ENCODE measurements around the gene ADORA1. TPM values are rescaled to one million over a fixed set of nuclear protein-coding genes. Genes with fewer than 3 reads are reported as not detected.

ADORA1 gene
- polyA plus RNA-seq, 1 donor (not counting 4 experiments of a cell fraction or from before 2014, with no cell fraction given), result 0.09 TPM

- Histone ChIP-seq H3K4me1 (ENCODE audit: control insufficient read depth, extremely low read depth, insufficient read depth, low read length) (no peaks in the 10 kb centered on the region), H3K27me3 (ENCODE audit: control insufficient read depth, extremely low read depth, insufficient read depth, low read length) (peaks cover 22% of the 10 kb centered on the region), H3K36me3 (ENCODE audit: control insufficient read depth in 2 of 2, extremely low read depth in 1 of 2, insufficient read depth in 2 of 2, low read length in 2 of 2) (no peaks in the 10 kb centered on the region), H4K20me1 (ENCODE audit: control insufficient read depth, extremely low read depth, insufficient read depth, low read length) (no peaks in the 10 kb centered on the region), H3K9me3 (ENCODE audit: control insufficient read depth, low read depth, low read length) (no peaks in the 10 kb centered on the region), H3K79me2 (ENCODE audit: control insufficient read depth, insufficient read depth, low read length) (no peaks in the 10 kb centered on the region), H3K4me3 (ENCODE audit: control insufficient read depth in 2 of 3, extremely low read depth in 1 of 3, insufficient read depth in 2 of 3, low read depth in 1 of 3, low read length in 3 of 3) (no peak overlapping the region), H2AFZ (ENCODE audit: control insufficient read depth, low read length) (no peak overlapping the region), H3K9ac (ENCODE audit: control insufficient read depth, extremely low read depth, insufficient read depth, low read length) (no peak overlapping the region), H3K4me2 (ENCODE audit: control insufficient read depth, extremely low read depth, insufficient read depth, low read depth, low read length) (no peak overlapping the region), H3K9me1 (ENCODE audit: control insufficient read depth, extremely low read depth, insufficient read depth, low read length) (no peaks in the 10 kb centered on the region), H3K27ac (ENCODE audit: control insufficient read depth, insufficient read depth, low read length) (no peak overlapping the region)
- TF ChIP-seq, protein P1, sequence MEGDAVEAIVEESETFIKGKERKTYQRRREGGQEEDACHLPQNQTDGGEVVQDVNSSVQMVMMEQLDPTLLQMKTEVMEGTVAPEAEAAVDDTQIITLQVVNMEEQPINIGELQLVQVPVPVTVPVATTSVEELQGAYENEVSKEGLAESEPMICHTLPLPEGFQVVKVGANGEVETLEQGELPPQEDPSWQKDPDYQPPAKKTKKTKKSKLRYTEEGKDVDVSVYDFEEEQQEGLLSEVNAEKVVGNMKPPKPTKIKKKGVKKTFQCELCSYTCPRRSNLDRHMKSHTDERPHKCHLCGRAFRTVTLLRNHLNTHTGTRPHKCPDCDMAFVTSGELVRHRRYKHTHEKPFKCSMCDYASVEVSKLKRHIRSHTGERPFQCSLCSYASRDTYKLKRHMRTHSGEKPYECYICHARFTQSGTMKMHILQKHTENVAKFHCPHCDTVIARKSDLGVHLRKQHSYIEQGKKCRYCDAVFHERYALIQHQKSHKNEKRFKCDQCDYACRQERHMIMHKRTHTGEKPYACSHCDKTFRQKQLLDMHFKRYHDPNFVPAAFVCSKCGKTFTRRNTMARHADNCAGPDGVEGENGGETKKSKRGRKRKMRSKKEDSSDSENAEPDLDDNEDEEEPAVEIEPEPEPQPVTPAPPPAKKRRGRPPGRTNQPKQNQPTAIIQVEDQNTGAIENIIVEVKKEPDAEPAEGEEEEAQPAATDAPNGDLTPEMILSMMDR (optimal IDR thresholded peaks at IDR 0.05 in 1 of 3, IDR thresholded peaks at IDR 0.05 in 1 of 3, conservative IDR thresholded peaks at IDR 0.05 in 1 of 3; ENCODE audit: extremely low read depth in 1 of 3, insufficient read depth in 2 of 3, low read length in 3 of 3), result no peak
- no peak for TF ChIP-seq EZH2 (IDR thresholded peaks at IDR 0.05; ENCODE audit: low read length)
- dilution Hi-C loops (cut with MboI; ENCODE audit: extremely low pct_ligation_motif_present, low sequenced_read_pairs), result no loop called here
- FAIRE-seq (no peak), DNase-seq (ENCODE audit: low read depth, low spot score) (no peak)
These were observed 38.3 kb downstream of the ADORA1 start for GRCh38 chr1:203165800-203166161.

GRCh38 chr1:203166192-203166940 is 38.8 kb downstream of the ADORA1 start:
- Histone ChIP-seq H3K4me1 (ENCODE audit: control insufficient read depth, extremely low read depth, insufficient read depth, low read length) (no peaks in the 10 kb centered on the region), H3K4me3 (ENCODE audit: control insufficient read depth in 2 of 3, extremely low read depth in 1 of 3, insufficient read depth in 2 of 3, low read depth in 1 of 3, low read length in 3 of 3) (no peak overlapping the region), H3K27me3 (ENCODE audit: control insufficient read depth, extremely low read depth, insufficient read depth, low read length) (peaks cover 22% of the 10 kb centered on the region), H3K36me3 (ENCODE audit: control insufficient read depth in 2 of 2, extremely low read depth in 1 of 2, insufficient read depth in 2 of 2, low read length in 2 of 2) (no peaks in the 10 kb centered on the region), H3K9me3 (ENCODE audit: control insufficient read depth, low read depth, low read length) (no peaks in the 10 kb centered on the region), H3K79me2 (ENCODE audit: control insufficient read depth, insufficient read depth, low read length) (no peaks in the 10 kb centered on the region), H3K9me1 (ENCODE audit: control insufficient read depth, extremely low read depth, insufficient read depth, low read length) (no peaks in the 10 kb centered on the region), H3K4me2 (ENCODE audit: control insufficient read depth, extremely low read depth, insufficient read depth, low read depth, low read length) (no peak overlapping the region), H3K27ac (ENCODE audit: control insufficient read depth, insufficient read depth, low read length) (no peak overlapping the region), H3K9ac (ENCODE audit: control insufficient read depth, extremely low read depth, insufficient read depth, low read length) (no peak overlapping the region), H2AFZ (ENCODE audit: control insufficient read depth, low read length) (no peak overlapping the region), H4K20me1 (ENCODE audit: control insufficient read depth, extremely low read depth, insufficient read depth, low read length) (no peaks in the 10 kb centered on the region)
- dilution Hi-C loops (cut with MboI; ENCODE audit: extremely low pct_ligation_motif_present, low sequenced_read_pairs), result no loop called here
- DNase-seq (ENCODE audit: low read depth, low spot score) (no peak), FAIRE-seq (no peak)
- TF ChIP-seq, protein P1 (optimal IDR thresholded peaks at IDR 0.05 in 1 of 3, IDR thresholded peaks at IDR 0.05 in 1 of 3, conservative IDR thresholded peaks at IDR 0.05 in 1 of 3; ENCODE audit: extremely low read depth in 1 of 3, insufficient read depth in 2 of 3, low read length in 3 of 3), result peak; percentile 33 to 58 (median 57)
- TF ChIP-seq EZH2 (IDR thresholded peaks at IDR 0.05; ENCODE audit: low read length), result no peak
